Measurements from ENCODE around the gene NRCAM.

Gene NRCAM

GRCh38 chr7:108239501-108240225, 216.6 kb downstream of the NRCAM start:
- DNase-seq: no peak

GRCh38 chr7:108236681-108237415, 219.4 kb downstream of the NRCAM start:
- DNase-seq: no peak

GRCh38 chr7:108235451-108236061, 220.7 kb downstream of the NRCAM start:
- no peak for DNase-seq

- DNase-seq: no peak
These were observed 221.2 kb downstream of the NRCAM start for GRCh38 chr7:108234971-108235450.

- DNase-seq: no peak
These were observed 222.0 kb downstream of the NRCAM start for GRCh38 chr7:108234281-108234680.

GRCh38 chr7:108232076-108232475, 224.2 kb downstream of the NRCAM start:
- no peak for DNase-seq

GRCh38 chr7:108231221-108231620, 225.0 kb downstream of the NRCAM start:
- no peak for DNase-seq

GRCh38 chr7:108227366-108227765, 228.9 kb downstream of the NRCAM start:
- no peak for DNase-seq

GRCh38 chr7:108226816-108227299, 229.4 kb downstream of the NRCAM start:
- no peak for DNase-seq

- DNase-seq: no peak
These were observed 230.6 kb downstream of the NRCAM start for GRCh38 chr7:108225531-108226181.

GRCh38 chr7:108224387-108224786, 231.8 kb downstream of the NRCAM start:
- no peak for DNase-seq

GRCh38 chr7:108222236-108222892, 233.9 kb downstream of the NRCAM start:
- no peak for DNase-seq

- DNase-seq: no peak
These were observed 244.6 kb downstream of the NRCAM start for GRCh38 chr7:108211382-108212201.

- DNase-seq: no peak
These were observed 245.4 kb downstream of the NRCAM start for GRCh38 chr7:108210796-108211195.

GRCh38 chr7:108205311-108205710, 250.9 kb downstream of the NRCAM start:
- DNase-seq: no peak

GRCh38 chr7:108204281-108204796, 251.9 kb downstream of the NRCAM start:
- no peak for DNase-seq

- no peak for DNase-seq
These were observed 252.7 kb downstream of the NRCAM start for GRCh38 chr7:108203537-108203936.

GRCh38 chr7:108202743-108203142, 253.5 kb downstream of the NRCAM start:
- DNase-seq: no peak

GRCh38 chr7:108201766-108202165, 254.5 kb downstream of the NRCAM start:
- DNase-seq: no peak

- DNase-seq: no peak
These were observed 255.9 kb downstream of the NRCAM start for GRCh38 chr7:108200326-108200725.

GRCh38 chr7:108197371-108198091, 258.7 kb downstream of the NRCAM start:
- no peak for DNase-seq
